Activated naive CD8-positive, alpha-beta T cell treated with anti-CD3 and anti-CD28 coated beads, Interleukin-2, amount 50 U/mL, for 24 hours (primary cell): Measurements from ENCODE around the gene COPS7B.

Experiments
- ATAC-seq: fragments of 150-1000 bp; cut with Tn5 transposase; one replicate; pipeline ENCODE4 v1.10.0; 2021
- DNase-seq: peaks from one replicate; pipeline ENCODE4 v3.0.0; 2021
- H3K27ac Mint-ChIP-seq: one replicate; pipeline ENCODE4 v1.8.0; 2021; ENCODE audit warnings: mild to moderate bottlenecking, mixed read lengths
- H3K27me3 Mint-ChIP-seq: one replicate; pipeline ENCODE4 v1.8.0; 2021; ENCODE audit warnings: mixed read lengths
- H3K36me3 Mint-ChIP-seq: one replicate; pipeline ENCODE4 v1.8.0; 2021; ENCODE audit warnings: low read depth, mixed read lengths
- H3K4me1 Mint-ChIP-seq: one replicate; pipeline ENCODE4 v1.8.0; 2021; ENCODE audit warnings: mixed read lengths
- H3K4me3 Mint-ChIP-seq: one replicate; pipeline ENCODE4 v1.8.0; 2021; ENCODE audit warnings: mild to moderate bottlenecking, moderate library complexity, mixed read lengths
- H3K9me3 Mint-ChIP-seq: one replicate; pipeline ENCODE4 v1.8.0; 2021; ENCODE audit warnings: mixed read lengths

The COPS7B gene

DNA sequence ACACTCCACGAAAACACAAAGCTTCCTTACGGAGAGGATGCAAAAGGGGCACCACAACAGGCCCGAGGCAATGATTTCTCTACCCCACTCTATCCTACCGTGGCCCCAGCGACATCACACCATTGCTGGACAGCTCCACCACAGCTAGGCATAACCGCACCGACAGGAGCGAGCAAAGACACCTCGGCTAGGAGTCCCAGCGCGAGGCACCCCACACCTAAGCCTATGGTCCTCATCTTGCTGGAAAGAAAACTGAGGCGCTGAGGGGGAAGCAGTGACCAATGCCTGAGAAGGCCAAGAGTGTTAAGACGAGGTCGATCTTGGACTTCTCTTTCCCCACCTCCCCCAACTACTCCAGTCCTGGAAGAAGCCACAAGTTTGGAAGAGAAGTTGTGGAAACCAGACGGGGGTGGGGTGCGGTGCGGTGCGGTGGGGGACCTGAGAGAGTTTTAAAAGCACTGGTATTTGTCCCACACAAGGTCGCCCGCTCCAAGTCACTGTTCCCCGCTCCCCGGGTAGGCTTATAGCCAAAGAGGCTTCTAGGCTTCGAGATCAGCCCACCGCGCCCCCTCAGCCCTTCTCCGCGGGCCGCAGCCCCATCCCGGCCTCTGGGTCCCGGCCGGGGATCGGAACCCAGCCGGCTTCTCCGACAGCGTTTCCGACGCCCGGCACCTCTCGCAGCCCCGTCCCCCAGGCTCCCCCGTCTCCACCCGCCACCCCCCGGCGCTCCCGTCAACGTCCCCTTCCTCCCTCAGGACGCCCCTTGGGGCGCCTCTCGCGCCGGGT is 5.9 kb upstream of the COPS7B start:
- Mint-ChIP-seq H3K9me3 (no peaks in the 10 kb centered on the region), H3K4me1 (peaks cover 45% of the 10 kb centered on the region), H3K4me3 (peak overlapping the region; percentile 95), H3K27ac (peak overlapping the region; percentile 53), H3K36me3 (no peaks in the 10 kb centered on the region), H3K27me3 (no peaks in the 10 kb centered on the region)
- DNase-seq (peak; percentile 11), ATAC-seq (no peak)

DNA sequence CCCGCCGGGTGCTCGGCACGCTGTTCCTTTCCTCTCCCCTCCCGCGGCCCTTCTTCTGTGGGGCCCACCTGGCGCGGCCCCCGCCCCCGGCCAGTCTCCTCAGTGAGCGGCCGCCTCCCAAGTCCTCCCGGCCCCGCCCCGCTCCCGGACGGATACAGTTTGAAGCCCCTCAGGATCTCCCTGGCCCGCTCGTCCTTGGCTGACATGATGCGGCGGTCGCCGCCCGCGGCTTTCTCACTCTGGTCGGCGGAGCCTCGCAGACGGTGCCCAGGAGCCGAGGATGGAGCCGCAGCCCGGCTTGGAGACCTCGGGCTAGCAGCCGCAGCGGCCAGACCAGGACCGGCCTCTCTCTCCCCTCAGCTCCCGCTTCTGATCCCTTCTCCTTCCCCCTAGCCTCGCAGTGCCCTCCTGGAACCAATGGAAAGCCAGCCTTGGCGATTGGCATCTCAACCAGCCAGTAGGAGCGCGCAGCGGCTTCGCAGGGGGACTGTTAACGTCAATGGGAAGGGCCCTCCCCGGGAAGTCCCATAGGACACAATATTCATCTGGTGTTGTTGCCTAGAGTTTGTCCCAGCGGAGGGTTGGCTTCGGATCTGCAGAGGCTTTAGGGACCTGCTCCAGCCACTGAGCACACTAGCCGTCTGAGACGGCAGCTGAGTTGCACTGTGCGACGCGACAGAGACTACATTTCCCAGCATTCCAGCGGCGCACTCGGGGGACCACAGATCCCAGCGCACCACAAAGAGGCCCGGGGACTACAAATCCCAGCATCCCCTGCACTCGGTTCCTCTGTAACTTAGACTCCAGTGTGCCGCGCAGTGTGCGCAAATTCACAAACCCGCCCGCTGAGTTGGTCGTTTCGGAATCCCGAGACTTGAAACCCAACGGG is 5.1 kb upstream of the COPS7B start, which contains the start of gene PDE6D:
TSS of gene PDE6D (minus strand) at position 374 of the 889 bp plus-strand sequence. CDS start at position 206, 168 bp downstream.
- no peaks in the 10 kb centered on the region for H3K36me3 Mint-ChIP-seq
- H3K27ac Mint-ChIP-seq: peak within 1 kb of the TSS; percentile 96
- H3K4me3 Mint-ChIP-seq: peak within 1 kb of the TSS; percentile 95
- H3K4me1 Mint-ChIP-seq: peaks cover 54% of the 10 kb centered on the region
- no peaks in the 10 kb centered on the region for H3K27me3 Mint-ChIP-seq
- ATAC-seq (peak; percentile 92), DNase-seq (peak; percentile 99)
- H3K9me3 Mint-ChIP-seq: no peaks in the 10 kb centered on the region

DNA sequence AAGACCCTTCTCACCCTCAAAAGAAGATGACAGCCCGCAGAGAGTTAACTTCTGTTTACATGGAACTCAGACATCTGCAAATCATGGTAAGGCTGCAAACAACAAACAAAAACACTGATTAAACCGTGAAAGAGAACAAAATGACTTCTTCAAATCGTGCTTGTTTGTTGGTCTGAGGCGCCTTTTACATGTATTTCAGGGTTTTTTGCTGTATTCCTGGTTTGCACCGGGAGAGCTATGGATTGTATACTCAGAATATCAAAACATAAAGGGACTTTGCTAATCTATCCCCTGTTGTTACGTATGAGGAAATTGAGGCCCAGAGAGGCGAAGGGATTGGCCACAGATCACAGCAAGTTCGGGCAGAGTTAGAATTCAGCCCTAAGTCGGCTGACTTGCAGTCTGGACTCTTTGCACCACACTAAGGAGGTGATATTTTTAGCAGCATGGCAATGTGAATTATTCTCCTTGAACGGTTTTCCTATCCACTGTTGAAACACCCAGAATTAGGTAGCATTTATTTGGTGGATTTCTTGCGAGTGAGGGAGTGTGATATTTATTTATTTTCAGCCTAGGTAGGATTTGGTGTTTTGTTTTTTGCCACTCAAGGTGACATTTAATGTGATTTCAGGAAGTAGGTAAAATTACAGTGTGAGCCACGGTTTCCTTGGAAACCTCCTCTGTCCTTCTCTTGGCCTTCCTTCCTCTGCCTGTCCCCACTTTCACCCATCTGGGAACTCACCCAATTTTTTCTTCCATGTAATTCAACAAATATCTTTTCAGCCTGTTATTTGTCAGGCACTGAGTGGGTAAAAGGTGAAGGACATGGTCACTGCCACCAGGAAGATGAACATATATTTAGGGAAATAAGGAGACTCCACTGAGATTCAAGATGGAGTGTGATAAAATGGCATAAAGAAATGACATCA is 4.2 kb upstream of the COPS7B start:
- Mint-ChIP-seq H3K9me3 (no peaks in the 10 kb centered on the region), H3K27me3 (no peaks in the 10 kb centered on the region), H3K4me3 (peak overlapping the region; percentile 95), H3K27ac (peak overlapping the region; percentile 96), H3K4me1 (peaks cover 58% of the 10 kb centered on the region), H3K36me3 (no peaks in the 10 kb centered on the region)
- ATAC-seq (no peak), DNase-seq (no peak)

DNA sequence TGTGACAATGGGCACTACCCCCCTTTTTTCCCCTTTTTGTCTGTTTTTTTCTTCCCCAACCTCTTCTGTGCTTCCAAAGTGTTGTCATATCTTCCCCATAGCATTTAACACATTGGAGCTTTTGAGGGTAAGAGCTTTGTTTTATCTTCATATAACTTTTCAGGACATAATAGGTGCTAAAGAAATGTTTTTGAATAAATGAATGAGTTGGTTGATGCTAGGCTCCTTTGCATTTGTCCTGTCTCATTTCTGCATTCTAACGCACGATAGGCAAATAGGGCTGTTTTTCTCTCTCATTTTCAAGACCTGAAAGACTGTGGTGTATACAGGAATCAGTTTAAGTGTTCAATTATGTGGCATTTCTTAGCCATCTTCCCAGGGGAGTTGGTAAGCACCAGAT is 832 bp upstream of the COPS7B start:
- H3K27ac Mint-ChIP-seq: peak overlapping the region; percentile 90
- peak overlapping the region; percentile 87 for H3K4me3 Mint-ChIP-seq
- peaks cover 8% of the 10 kb centered on the region for H3K36me3 Mint-ChIP-seq
- ATAC-seq (no peak), DNase-seq (no peak)
- H3K9me3 Mint-ChIP-seq: no peaks in the 10 kb centered on the region
- H3K27me3 Mint-ChIP-seq: no peaks in the 10 kb centered on the region
- H3K4me1 Mint-ChIP-seq: peaks cover 59% of the 10 kb centered on the region

DNA sequence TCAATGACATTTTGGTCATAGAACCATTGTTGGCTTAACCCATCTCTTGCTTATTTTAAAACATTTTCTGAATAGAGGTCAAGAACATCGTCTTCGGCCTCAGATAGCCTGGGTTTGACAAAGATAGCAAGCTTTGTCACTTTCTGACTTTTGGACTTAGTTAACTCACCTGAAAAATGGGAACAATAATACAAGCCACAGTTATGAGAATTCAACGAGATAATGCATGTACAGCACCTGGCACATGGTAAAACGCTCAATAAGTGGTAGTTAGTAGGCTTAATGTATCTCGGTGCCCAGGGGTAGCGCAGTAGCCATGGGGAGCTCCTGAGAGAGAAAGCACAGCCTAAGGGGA is 446 bp upstream of the COPS7B start:
- Mint-ChIP-seq H3K27me3 (no peaks in the 10 kb centered on the region), H3K9me3 (no peaks in the 10 kb centered on the region), H3K4me1 (peaks cover 59% of the 10 kb centered on the region), H3K36me3 (peaks cover 8% of the 10 kb centered on the region), H3K27ac (peak overlapping the region; percentile 90), H3K4me3 (peak overlapping the region; percentile 87)
- ATAC-seq (no peak), DNase-seq (no peak)

DNA sequence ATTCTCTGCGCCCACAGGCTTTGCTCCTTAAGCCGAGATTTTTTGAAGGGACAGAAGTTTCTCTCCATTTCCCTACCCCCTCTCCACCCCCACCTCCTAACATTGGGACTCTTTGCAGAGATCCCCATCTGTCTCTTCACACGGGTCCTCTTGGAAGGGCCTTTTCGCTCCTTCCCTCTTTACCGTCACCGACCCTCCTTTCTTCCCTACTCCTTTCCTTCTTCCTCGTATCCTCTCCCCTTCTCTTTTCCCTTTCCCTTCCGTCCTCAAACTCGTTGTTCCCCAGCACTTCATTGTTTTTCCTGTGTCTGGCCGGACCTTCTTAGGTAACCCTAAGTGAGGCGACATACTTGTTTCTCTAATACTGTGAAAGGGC is 660 bp downstream of the COPS7B start:
- no peaks in the 10 kb centered on the region for H3K27me3 Mint-ChIP-seq
- H3K36me3 Mint-ChIP-seq: peaks cover 14% of the 10 kb centered on the region
- H3K9me3 Mint-ChIP-seq: no peaks in the 10 kb centered on the region
- H3K4me1 Mint-ChIP-seq: peaks cover 56% of the 10 kb centered on the region
- no peak for ATAC-seq
- no peak for DNase-seq
- peak overlapping the region; percentile 87 for H3K4me3 Mint-ChIP-seq
- peak overlapping the region; percentile 90 for H3K27ac Mint-ChIP-seq

DNA sequence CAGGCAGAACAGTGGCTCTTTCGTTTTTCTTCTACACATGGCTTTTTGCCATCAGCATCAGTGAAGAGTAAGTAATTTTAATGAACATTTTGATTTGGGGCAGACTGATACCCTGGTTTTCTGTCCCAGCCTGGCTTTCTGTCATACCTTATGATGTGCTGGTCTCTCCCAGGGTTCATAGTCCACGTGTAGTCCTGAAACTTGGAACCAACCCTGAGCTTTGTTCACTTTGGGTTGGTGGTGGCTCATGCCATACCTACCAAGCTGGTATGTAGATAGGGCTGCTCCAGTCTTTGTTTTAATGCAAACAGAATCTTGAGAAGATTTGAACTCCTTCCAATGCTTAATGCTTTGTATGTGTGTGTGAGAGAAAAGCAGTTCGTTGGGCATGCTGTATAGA is 4.9 kb downstream of the COPS7B start:
- Mint-ChIP-seq H3K4me1 (peaks cover 19% of the 10 kb centered on the region), H3K27ac (no peak overlapping the region), H3K9me3 (no peaks in the 10 kb centered on the region), H3K36me3 (peaks cover 30% of the 10 kb centered on the region), H3K27me3 (no peaks in the 10 kb centered on the region), H3K4me3 (no peak overlapping the region)
- DNase-seq (no peak), ATAC-seq (no peak)

DNA sequence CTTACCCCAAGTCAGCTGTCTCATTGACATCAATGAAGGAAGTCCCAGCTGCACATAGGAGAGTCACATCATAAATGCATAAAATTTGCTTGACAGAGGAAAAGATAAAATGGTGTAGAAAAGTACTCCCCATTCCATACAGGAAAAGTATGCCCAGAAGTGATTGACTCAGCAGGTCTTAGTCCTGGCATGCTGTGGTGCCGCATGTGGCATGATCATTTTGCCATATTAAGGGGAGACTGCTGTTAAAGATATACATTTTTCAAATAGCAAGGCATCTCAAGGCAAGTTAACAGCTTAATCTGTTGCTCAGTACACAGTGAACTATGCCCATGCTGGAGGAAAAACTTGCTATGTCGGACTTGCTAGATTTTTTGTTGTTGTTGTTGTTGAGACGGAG is 8.1 kb downstream of the COPS7B start:
- ATAC-seq (no peak), DNase-seq (no peak)
- no peaks in the 10 kb centered on the region for H3K4me1 Mint-ChIP-seq
- H3K27ac Mint-ChIP-seq: no peak overlapping the region
- H3K9me3 Mint-ChIP-seq: no peaks in the 10 kb centered on the region
- H3K27me3 Mint-ChIP-seq: no peaks in the 10 kb centered on the region
- H3K4me3 Mint-ChIP-seq: no peak overlapping the region
- peaks cover 45% of the 10 kb centered on the region for H3K36me3 Mint-ChIP-seq

DNA sequence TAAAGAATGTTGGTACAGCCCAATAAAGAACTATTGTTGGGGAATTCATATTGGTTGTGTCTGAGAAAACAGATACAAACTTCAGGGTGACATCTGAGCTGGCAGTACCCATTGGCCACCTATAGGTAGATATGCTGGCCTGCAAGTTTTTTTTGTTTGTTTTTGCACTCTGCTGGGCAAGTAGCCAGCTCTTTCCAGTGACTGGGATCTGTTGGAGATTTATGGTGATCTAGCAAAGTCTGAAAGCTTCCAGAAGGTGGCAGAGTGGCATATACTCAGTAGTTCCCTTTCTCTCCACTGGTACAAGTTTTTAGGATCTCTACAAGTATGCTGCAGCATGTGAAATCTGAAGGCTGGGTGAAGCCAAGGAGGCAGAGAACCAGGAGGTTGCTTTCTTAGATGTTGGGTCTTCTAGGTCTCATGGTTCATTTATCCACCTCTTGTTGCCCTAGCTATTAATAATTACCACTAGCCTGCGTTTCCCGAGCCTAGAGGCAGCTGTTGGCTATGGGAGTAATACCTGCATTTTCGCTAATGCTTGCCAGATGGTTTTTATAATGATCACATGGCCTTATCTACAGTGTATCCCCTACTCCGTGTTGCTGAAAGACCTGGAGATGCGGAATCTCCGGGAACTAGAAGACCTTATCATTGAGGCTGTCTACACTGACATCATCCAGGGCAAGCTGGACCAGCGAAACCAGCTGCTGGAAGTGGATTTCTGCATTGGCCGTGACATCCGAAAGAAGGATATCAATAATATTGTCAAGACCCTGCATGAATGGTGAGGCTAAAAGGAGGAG is 9.5 kb downstream of the COPS7B start:
- Mint-ChIP-seq H3K4me3 (no peak overlapping the region), H3K36me3 (peaks cover 48% of the 10 kb centered on the region), H3K9me3 (no peaks in the 10 kb centered on the region), H3K27me3 (no peaks in the 10 kb centered on the region), H3K4me1 (peaks cover under 1% of the 10 kb centered on the region), H3K27ac (no peak overlapping the region)
- no peak for ATAC-seq
- no peak for DNase-seq

DNA sequence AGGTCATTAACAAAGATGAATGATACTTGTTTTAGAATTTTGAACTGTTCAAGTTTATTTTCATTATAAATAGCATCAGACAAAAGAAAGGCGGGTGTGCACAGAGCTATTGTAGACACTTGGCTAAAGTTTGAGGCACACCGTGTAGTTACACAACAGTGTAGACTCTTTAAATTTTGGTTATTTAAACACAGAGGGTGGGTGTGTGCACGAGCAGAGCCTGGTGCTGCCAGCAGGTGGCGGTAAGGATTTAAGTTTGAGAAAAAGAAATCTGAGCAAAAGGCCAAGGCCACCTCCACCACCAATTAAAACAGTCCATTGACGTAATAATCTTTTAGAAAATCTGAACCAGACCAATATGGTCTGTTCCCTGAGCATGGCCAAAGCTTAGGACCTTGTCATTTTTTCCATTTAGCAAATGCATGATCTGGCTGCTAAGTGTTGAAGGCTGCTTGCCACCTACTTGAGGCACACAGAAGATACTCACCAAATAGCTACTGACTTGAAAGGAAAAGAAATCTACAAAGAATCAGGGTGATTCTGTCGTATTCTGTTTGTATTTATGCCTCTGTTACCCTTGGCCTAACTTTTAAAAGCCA is 14.3 kb downstream of the COPS7B start:
- Mint-ChIP-seq H3K27me3 (no peaks in the 10 kb centered on the region), H3K4me1 (peaks cover 3% of the 10 kb centered on the region), H3K4me3 (no peak overlapping the region), H3K36me3 (peaks cover 40% of the 10 kb centered on the region), H3K27ac (no peak overlapping the region), H3K9me3 (no peaks in the 10 kb centered on the region)
- ATAC-seq (peak; percentile 66), DNase-seq (peak; percentile 56)

DNA sequence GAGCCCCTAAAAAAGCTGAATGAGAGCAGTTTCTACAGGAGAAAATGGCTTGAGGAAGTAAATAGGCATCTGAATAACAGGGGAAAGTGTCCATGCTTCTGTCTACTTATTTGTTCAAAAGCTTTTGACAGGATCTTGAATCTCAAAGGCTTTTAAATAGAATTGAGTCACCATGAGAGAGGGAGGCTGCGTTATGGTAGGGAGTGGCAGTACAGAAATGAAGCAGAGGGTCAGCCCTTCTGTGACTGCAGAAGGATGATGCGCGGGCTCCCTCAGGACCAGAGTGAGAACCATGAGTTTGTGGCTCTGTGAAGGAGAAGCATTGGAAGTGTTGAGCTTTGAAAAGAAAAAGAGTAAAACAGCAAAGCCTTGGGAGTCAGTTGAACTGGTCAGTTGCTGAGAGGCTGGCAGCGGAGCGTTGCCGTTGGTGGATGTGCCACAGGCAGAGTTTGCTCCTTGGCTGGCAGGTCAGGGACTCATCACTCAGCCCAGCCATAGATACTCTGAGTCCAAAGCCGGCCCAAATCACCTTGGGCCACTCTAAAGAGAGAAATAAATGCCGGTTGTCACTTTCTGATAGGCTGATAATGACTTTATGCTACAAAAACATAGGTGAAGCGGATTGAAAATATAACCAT is 17.4 kb downstream of the COPS7B start:
- H3K27ac Mint-ChIP-seq: no peak overlapping the region
- H3K27me3 Mint-ChIP-seq: no peaks in the 10 kb centered on the region
- no peak overlapping the region for H3K4me3 Mint-ChIP-seq
- H3K36me3 Mint-ChIP-seq: peaks cover 27% of the 10 kb centered on the region
- H3K4me1 Mint-ChIP-seq: peaks cover 3% of the 10 kb centered on the region
- DNase-seq: no peak
- no peak for ATAC-seq
- no peaks in the 10 kb centered on the region for H3K9me3 Mint-ChIP-seq

DNA sequence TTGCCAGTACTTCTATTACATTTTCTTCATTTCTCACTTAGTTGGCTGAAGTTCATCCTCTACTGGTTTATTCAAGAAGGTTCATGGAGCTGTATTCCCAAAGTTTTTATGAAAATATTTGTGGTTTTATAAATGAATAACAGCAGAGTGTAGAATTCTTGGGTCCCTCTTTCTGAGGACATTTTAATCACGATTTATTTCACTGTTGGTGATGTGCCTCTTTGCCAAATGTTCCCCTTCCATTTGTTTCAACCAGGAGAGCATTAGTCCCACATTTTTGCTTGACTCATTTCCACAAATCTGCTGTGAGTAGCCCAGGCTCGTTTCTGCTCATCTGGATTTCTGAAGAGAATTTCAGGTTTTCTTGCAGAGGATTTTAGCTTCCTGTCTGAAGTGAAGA is 20.8 kb downstream of the COPS7B start:
- Mint-ChIP-seq H3K27ac (no peak overlapping the region), H3K27me3 (no peaks in the 10 kb centered on the region), H3K4me3 (no peak overlapping the region), H3K4me1 (no peaks in the 10 kb centered on the region), H3K36me3 (peaks cover 19% of the 10 kb centered on the region), H3K9me3 (no peaks in the 10 kb centered on the region)
- DNase-seq (no peak), ATAC-seq (no peak)

DNA sequence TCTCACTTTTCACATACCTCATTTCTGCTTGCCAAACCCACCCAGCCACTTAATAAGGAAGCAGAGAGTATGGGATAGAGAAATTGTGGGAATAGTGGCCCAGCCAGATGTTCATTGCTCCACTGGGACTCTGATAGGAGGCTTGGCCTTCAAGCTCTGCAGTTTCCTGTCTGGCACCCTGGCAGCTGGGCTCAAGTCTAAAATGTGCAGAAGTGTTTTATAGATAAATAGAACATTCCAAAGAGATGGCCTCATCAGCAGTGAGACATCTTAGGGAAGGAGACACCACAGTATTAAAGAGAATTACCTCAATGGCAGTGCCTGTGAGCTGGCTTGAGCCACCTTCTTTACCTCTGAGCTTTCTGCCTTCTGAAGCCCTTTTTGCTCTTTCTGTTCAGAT is 24.7 kb downstream of the COPS7B start:
- no peak for DNase-seq
- no peak for ATAC-seq
- H3K36me3 Mint-ChIP-seq: peaks cover 19% of the 10 kb centered on the region
- no peaks in the 10 kb centered on the region for H3K4me1 Mint-ChIP-seq
- no peak overlapping the region for H3K4me3 Mint-ChIP-seq
- H3K9me3 Mint-ChIP-seq: peaks cover 6% of the 10 kb centered on the region
- H3K27ac Mint-ChIP-seq: no peak overlapping the region
- no peaks in the 10 kb centered on the region for H3K27me3 Mint-ChIP-seq
